OCI-LY7 (cell line): Measurements from ENCODE around the gene CTNNA2. TPM values are rescaled to one million over a fixed set of nuclear protein-coding genes. Genes with fewer than 3 reads are reported as not detected.

Source experiments
- BruUV-seq: library from RNA; stranded (reverse); fragments of 400-500 nt; replicated peaks from 2 replicates; lab custom pipeline; 2021; lab: Mats Ljungman, UMichigan
- CTCF ChIA-PET: fragments of 300-600 bp; sonication (Branson Sonifier 250); formaldehyde crosslinking; loops from one replicate; lab custom pipeline; 2022; ENCODE audit warnings: antibody characterized with exemption; ENCODE audit not compliant: unreplicated experiment; lab: Charles Lee
- POLR2A ChIA-PET: fragments of 300-600 bp; sonication (Branson Sonifier 250); formaldehyde crosslinking; loops from one replicate; lab custom pipeline; 2022; ENCODE audit warnings: antibody characterized with exemption; lab: Charles Lee
- DNase-seq: peaks from one replicate; pipeline ENCODE4 v3.0.0-alpha.2; 2015; ENCODE audit warnings: low spot score
- H2AFZ ChIP-seq: fragments of 200-600 bp; sonication (generic), shearing (Covaris generic); 2 replicates; pipeline ENCODE4 v1.6.1; 2014; ENCODE audit warnings: mild to moderate bottlenecking, antibody characterized with exemption, low read length, moderate library complexity
- H3K27ac ChIP-seq: fragments of 200-600 bp; sonication (generic); 2 replicates; pipeline ENCODE4 v1.5.1; 2014; ENCODE audit warnings: mixed run types, low read depth, mild to moderate bottlenecking, moderate library complexity, low read length, inconsistent platforms; ENCODE audit not compliant: poor library complexity, severe bottlenecking
- H3K36me3 ChIP-seq: fragments of 200-600 bp; sonication (generic); 2 replicates; pipeline ENCODE4 v1.6.1; 2014; ENCODE audit warnings: mild to moderate bottlenecking, antibody characterized with exemption, low read length, moderate library complexity, mixed read lengths; ENCODE audit not compliant: insufficient read depth
- H3K4me1 ChIP-seq: fragments of 200-600 bp; sonication (generic); 2 replicates; pipeline ENCODE4 v1.5.1; 2014; ENCODE audit warnings: mild to moderate bottlenecking, low read length; ENCODE audit not compliant: insufficient read depth, poor library complexity, severe bottlenecking
- H3K4me2 ChIP-seq: fragments of 200-600 bp; sonication (generic); 2 replicates; pipeline ENCODE4 v1.6.1; 2014; ENCODE audit warnings: mild to moderate bottlenecking, low read length
- H3K4me3 ChIP-seq: fragments of 200-600 bp; sonication (generic); 2 replicates; pipeline ENCODE4 v1.5.1; 2014; ENCODE audit warnings: mild to moderate bottlenecking, low read depth, low read length; ENCODE audit not compliant: poor library complexity, severe bottlenecking
- H3K79me2 ChIP-seq: fragments of 200-600 bp; sonication (generic); 2 replicates; pipeline ENCODE4 v1.6.1; 2016; ENCODE audit warnings: low read depth, mild to moderate bottlenecking, low read length, moderate library complexity, mixed read lengths; ENCODE audit not compliant: insufficient read depth
- H3K9me2 ChIP-seq: fragments of 200-600 bp; sonication (generic); 2 replicates; pipeline ENCODE4 v1.6.1; 2016; ENCODE audit warnings: mild to moderate bottlenecking, low read length, mixed read lengths; ENCODE audit not compliant: insufficient read depth
- H3K9me3 ChIP-seq: fragments of 200-600 bp; sonication (generic); 2 replicates; pipeline ENCODE4 v1.6.1; 2014; ENCODE audit warnings: mild to moderate bottlenecking, mixed run types, low read length, mixed read lengths
- H4K20me1 ChIP-seq: fragments of 200-600 bp; sonication (generic); 2 replicates; pipeline ENCODE4 v1.6.1; 2014; ENCODE audit warnings: mild to moderate bottlenecking, antibody characterized with exemption, low read length, moderate library complexity, mixed read lengths; ENCODE audit not compliant: insufficient read depth
- CTCF ChIP-seq: fragments of 200-600 bp; sonication (generic); conservative IDR thresholded peaks from 2 replicates; pipeline ENCODE4 v1.5.1; 2014; ENCODE audit warnings: mild to moderate bottlenecking, antibody characterized with exemption, low read length, moderate library complexity, mixed read lengths
- EZH2phosphoT487 ChIP-seq: fragments of 200-600 bp; sonication (generic); IDR thresholded peaks from 2 replicates; pipeline ENCODE4 v1.6.1; 2018; ENCODE audit warnings: low read depth, borderline replicate concordance, mild to moderate bottlenecking, mixed run types, antibody characterized with exemption, low read length, moderate library complexity, mixed read lengths
- intact Hi-C: fragments of 100-400 bp; cut with micrococcal nuclease; formaldehyde crosslinking; loops from one replicate; pipeline ENCODE4 v1.10.0; 2022; ENCODE audit not compliant: unreplicated experiment
- total RNA-seq, 2 experiments: library from RNA; depleted of rRNA in 1 of 2; stranded (reverse); fragments of >200 nt in 1 of 2; shearing (Covaris generic) in 1 of 2; gene quantifications; 2 replicates each; pipeline ENCODE4 v1.2.3, GENCODE V29; 2014 to 2022

The CTNNA2 gene
- total RNA-seq, 2 experiments from 2014 or later = 0.19 to 2.7 TPM

GRCh38 chr2:79630060-79630459 is 117.2 kb downstream of the CTNNA2 start:
- CTCF ChIA-PET = no interaction called here
- no TSS peak for BruUV-seq
- TF ChIP-seq CTCF = no peak
- TF ChIP-seq EZH2phosphoT487 = no peak

DNA sequence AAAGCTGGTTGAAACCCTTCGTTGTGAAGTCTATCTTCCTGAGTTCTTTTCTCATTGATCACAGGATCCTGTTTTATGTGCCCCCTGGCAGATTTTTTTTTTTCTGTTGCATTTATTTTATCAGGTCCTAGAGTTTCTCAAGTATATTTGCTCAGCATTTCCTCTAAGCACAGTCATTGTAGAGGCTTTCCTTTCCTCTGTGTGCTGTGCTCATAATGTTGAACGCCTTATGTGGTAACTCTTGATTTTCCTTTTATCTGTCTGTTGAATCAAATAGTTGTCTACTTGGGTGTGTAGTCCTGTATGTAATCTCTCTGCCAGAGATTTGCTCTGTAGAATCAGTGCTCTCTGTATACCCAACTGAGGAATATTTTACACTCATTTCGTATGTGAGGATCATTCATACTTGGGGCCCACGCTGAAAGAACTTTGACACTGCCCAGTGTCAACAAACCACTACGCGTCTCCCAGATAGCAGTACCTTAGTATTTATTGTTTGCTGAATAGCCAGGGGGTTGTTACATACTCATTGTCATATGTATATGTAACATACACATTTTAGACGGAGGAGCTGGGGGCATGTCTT is 118.2 kb downstream of the CTNNA2 start:
- no peaks in the 10 kb centered on the region for H3K9me3 ChIP-seq
- H3K4me2 ChIP-seq = no peak overlapping the region
- H3K4me1 ChIP-seq = no peaks in the 10 kb centered on the region
- H3K36me3 ChIP-seq = no peaks in the 10 kb centered on the region
- no peaks in the 10 kb centered on the region for H4K20me1 ChIP-seq
- DNase-seq = no peak
- no peak for TF ChIP-seq CTCF
- TF ChIP-seq EZH2phosphoT487 = no peak
- no peaks in the 10 kb centered on the region for H3K9me2 ChIP-seq
- CTCF ChIA-PET = no interaction called here
- no TSS peak for BruUV-seq
- no peak overlapping the region for H3K27ac ChIP-seq
- no peak overlapping the region for H3K4me3 ChIP-seq
- no peak overlapping the region for H2AFZ ChIP-seq
- POLR2A ChIA-PET = no interaction called here
- no peaks in the 10 kb centered on the region for H3K79me2 ChIP-seq
- intact Hi-C loops = no loop called here

More at GRCh38 chr2:79630060-79630459, 117.2 kb downstream of the CTNNA2 start:
- Histone ChIP-seq H3K9me2 (no peaks in the 10 kb centered on the region), H3K9me3 (no peaks in the 10 kb centered on the region), H3K4me2 (no peak overlapping the region), H3K4me3 (no peak overlapping the region), H2AFZ (no peak overlapping the region), H4K20me1 (no peaks in the 10 kb centered on the region), H3K36me3 (no peaks in the 10 kb centered on the region), H3K4me1 (no peaks in the 10 kb centered on the region), H3K27ac (no peak overlapping the region), H3K79me2 (no peaks in the 10 kb centered on the region)
- DNase-seq = no peak
- intact Hi-C loops = no loop called here
- POLR2A ChIA-PET = no interaction called here

DNA sequence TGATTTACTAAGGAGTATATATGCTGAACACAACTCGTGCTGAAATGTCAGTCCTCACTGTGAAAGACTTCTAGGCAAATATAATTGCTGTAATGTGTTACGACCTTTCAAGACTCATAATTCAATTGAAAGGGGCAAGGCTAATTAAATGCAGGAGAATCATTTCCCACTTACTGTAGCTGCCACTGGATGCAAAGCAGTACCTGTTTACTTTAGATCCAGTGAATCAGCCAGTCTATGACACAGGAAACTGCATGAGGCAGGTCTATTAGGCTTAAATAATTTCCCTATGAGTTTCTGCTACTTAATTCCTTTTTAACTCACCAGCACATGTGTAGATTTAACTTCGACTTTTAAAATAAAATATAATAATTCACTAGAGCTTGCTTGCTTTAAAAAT is 125.6 kb downstream of the CTNNA2 start:
- no peaks in the 10 kb centered on the region for H3K79me2 ChIP-seq
- H3K36me3 ChIP-seq = no peaks in the 10 kb centered on the region
- BruUV-seq = no TSS peak
- H3K4me2 ChIP-seq = no peak overlapping the region
- H3K27ac ChIP-seq = no peak overlapping the region
- H3K9me3 ChIP-seq = no peaks in the 10 kb centered on the region
- H3K9me2 ChIP-seq = no peaks in the 10 kb centered on the region
- TF ChIP-seq CTCF = no peak
- TF ChIP-seq EZH2phosphoT487 = no peak
- ChIA-PET CTCF (no interaction called here), POLR2A (interaction anchor here (0.6 kb wide), 1 partner anchor 27 kb away, joined by 3 read pairs; no protein-coding TSS in a partner anchor)
- DNase-seq = no peak
- no peaks in the 10 kb centered on the region for H4K20me1 ChIP-seq
- H2AFZ ChIP-seq = no peak overlapping the region
- intact Hi-C loops = no loop called here
- no peak overlapping the region for H3K4me3 ChIP-seq
- no peaks in the 10 kb centered on the region for H3K4me1 ChIP-seq
